ENCODE data around the gene PIWIL1. TPM values are rescaled to one million over a fixed set of nuclear protein-coding genes. Genes with fewer than 3 reads are reported as not detected.

Gene PIWIL1
- total RNA-seq = not detected
- not detected for polyA plus RNA-seq (2013, experiment 1 of 2)
- not detected for polyA plus RNA-seq (2013, experiment 2 of 2)
- 0 to 0.17 (median 0) reads per million in 172 experiments for total RNA-seq

DNA sequence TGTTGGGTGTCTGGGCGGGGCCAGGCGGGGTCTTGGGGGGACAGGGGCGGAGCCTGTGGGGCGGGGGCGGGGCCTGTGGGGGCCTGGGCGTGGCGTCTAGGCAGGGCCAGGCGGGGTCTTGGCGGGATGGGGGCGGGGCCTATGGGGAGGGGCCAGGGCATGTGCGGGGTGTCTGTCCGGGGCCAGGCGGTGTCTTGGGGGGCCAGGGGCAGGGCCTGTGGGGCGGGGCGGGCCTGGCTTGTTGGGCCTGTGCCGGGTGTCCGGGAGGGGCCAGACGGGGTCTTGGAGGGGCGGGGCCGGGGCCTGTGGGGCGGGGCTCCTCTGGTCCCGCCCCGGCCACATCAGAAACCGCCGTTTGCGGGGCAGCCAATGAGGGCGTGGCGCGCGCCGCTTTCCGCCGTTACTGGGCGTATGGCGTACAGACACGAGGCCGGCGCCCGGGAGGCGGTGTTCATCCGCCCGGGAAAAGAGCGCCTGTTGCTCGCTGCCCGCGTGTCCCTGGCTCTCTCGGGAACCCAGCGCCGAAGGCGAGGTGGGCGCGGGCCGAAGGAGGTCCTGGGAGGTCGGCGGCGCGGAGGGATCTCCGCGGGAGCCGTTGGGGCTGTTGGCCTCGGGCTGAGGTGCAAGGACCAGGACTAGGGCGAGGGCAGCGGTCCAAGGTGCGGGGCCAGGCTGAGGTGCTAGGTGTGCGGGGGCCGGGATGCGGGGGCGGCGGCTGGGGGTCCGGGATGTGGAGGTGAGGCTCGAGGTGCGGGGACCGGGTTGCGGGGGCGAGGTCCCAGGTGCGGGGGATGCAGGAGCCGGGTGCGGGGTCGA lies at the start of gene PIWIL1:
Gene PIWIL1 (plus strand): TSS at position 400 of the 816 bp plus-strand sequence. CDS start 4,705 bp downstream, outside the sequence.
- peak in 1 of 14 experiments; percentile 19 for DNase-seq
- Histone ChIP-seq H3K36me3 (ENCODE audit: insufficient read depth, low read length) (no peaks in the 10 kb centered on the region), H3K27ac (ENCODE audit: low read depth in 1 of 2, low read length in 2 of 2) (no peak within 1 kb of the TSS), H3K9me3 (ENCODE audit: control insufficient read depth in 1 of 2, insufficient read depth in 1 of 2, low read length in 2 of 2) (peaks cover 0 to 4% of the 10 kb centered on the region in 2 experiments), H3K4me3 (ENCODE audit: low read length) (no peak within 1 kb of the TSS), H3K4me1 (ENCODE audit: insufficient read depth, low read length) (no peaks in the 10 kb centered on the region), H3K27me3 (ENCODE audit: control insufficient read depth in 1 of 2, insufficient read depth in 2 of 2, low read length in 2 of 2) (peaks cover 4 to 14% of the 10 kb centered on the region in 2 experiments)
- H3K9me3 Mint-ChIP-seq = no peaks in the 10 kb centered on the region
- no peaks in the 10 kb centered on the region for H3K4me1 Mint-ChIP-seq (ENCODE audit: low read depth)
- no peak for ATAC-seq (ENCODE audit: poor library complexity)
- no peak within 1 kb of the TSS for H3K27ac Mint-ChIP-seq
- TF ChIP-seq, protein P1, sequence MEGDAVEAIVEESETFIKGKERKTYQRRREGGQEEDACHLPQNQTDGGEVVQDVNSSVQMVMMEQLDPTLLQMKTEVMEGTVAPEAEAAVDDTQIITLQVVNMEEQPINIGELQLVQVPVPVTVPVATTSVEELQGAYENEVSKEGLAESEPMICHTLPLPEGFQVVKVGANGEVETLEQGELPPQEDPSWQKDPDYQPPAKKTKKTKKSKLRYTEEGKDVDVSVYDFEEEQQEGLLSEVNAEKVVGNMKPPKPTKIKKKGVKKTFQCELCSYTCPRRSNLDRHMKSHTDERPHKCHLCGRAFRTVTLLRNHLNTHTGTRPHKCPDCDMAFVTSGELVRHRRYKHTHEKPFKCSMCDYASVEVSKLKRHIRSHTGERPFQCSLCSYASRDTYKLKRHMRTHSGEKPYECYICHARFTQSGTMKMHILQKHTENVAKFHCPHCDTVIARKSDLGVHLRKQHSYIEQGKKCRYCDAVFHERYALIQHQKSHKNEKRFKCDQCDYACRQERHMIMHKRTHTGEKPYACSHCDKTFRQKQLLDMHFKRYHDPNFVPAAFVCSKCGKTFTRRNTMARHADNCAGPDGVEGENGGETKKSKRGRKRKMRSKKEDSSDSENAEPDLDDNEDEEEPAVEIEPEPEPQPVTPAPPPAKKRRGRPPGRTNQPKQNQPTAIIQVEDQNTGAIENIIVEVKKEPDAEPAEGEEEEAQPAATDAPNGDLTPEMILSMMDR (IDR thresholded peaks at IDR 0.05) = no peak
- intact Hi-C loops (cut with DNase I, micrococcal nuclease) = no loop called here
- no peaks in the 10 kb centered on the region for H3K36me3 Mint-ChIP-seq (ENCODE audit: low read depth)
- no peak within 1 kb of the TSS for H3K4me3 Mint-ChIP-seq
- POLR2A ChIA-PET = no interaction called here
- peaks cover 61% of the 10 kb centered on the region for H3K27me3 Mint-ChIP-seq
- CTCF ChIA-PET = no interaction called here

DNA sequence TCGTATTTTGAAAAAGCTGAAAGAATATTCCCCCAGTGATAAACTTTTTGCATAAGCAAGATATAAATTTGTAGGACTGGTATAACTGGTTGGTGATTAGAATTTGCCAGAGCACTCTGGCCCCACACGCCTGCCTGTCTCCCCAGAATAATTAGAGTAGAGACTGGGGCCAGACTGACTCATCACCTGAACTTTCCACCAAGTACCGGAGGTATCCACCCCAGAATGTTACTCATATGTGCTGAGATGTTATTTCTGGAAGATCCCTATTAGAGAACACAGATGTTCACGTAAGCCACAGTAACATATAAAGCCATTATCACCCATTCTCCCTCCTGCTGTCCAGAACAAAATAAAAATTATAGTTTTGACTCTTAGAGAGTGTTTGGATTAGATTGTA lies 49.5 kb upstream of the PIWIL1 start:
- intact Hi-C loops (cut with DNase I, micrococcal nuclease) = no loop called here
- Mint-ChIP-seq H3K4me3 (no peak overlapping the region), H3K9me3 (peaks cover 3% of the 10 kb centered on the region), H3K4me1 (ENCODE audit: low read depth) (no peaks in the 10 kb centered on the region), H3K27ac (no peak overlapping the region), H3K36me3 (ENCODE audit: low read depth) (no peaks in the 10 kb centered on the region), H3K27me3 (peaks cover 32% of the 10 kb centered on the region)
- TF ChIP-seq, protein P1 (IDR thresholded peaks at IDR 0.05) = no peak
- Histone ChIP-seq H3K4me1 (ENCODE audit: insufficient read depth, low read length) (no peaks in the 10 kb centered on the region), H3K36me3 (ENCODE audit: insufficient read depth, low read length) (no peaks in the 10 kb centered on the region), H3K9me3 (ENCODE audit: control insufficient read depth in 1 of 2, insufficient read depth in 1 of 2, low read length in 2 of 2) (peaks cover 2 to 5% of the 10 kb centered on the region in 2 experiments), H3K27me3 (ENCODE audit: control insufficient read depth in 1 of 2, insufficient read depth in 2 of 2, low read length in 2 of 2) (peaks cover 0 to 2% of the 10 kb centered on the region in 2 experiments), H3K27ac (ENCODE audit: low read depth in 1 of 2, low read length in 2 of 2) (no peak overlapping the region), H3K4me3 (ENCODE audit: low read length) (no peak overlapping the region)
- ChIA-PET POLR2A (no interaction called here), CTCF (no interaction called here)
- DNase-seq (no peak), ATAC-seq (ENCODE audit: poor library complexity) (no peak)

DNA sequence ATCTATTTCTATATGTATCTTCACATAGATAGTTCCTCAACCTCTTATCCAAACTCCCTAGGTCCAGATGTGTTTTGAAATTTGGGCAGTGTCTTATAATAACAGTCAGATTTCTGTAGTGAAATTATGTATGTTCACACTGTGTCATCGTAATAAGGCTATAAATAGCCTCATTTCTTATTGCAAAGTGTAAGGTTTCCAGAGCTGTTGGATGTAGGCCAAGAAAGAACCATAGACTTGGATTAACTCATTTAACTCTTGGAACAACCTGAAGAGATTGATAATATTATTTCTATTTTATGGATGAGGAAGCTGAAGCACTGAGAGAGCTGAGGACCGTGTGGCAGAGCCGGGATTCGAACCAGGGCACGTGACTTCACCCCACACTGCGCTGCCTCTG lies 49.0 kb upstream of the PIWIL1 start:
- Histone ChIP-seq H3K27ac (ENCODE audit: low read depth in 1 of 2, low read length in 2 of 2) (no peak overlapping the region), H3K27me3 (ENCODE audit: control insufficient read depth in 1 of 2, insufficient read depth in 2 of 2, low read length in 2 of 2) (peaks cover 0 to 2% of the 10 kb centered on the region in 2 experiments), H3K4me1 (ENCODE audit: insufficient read depth, low read length) (no peaks in the 10 kb centered on the region), H3K4me3 (ENCODE audit: low read length) (no peak overlapping the region), H3K36me3 (ENCODE audit: insufficient read depth, low read length) (no peaks in the 10 kb centered on the region), H3K9me3 (ENCODE audit: control insufficient read depth in 1 of 2, insufficient read depth in 1 of 2, low read length in 2 of 2) (peaks cover 5% of the 10 kb centered on the region in 2 experiments)
- Mint-ChIP-seq H3K4me1 (ENCODE audit: low read depth) (no peaks in the 10 kb centered on the region), H3K36me3 (ENCODE audit: low read depth) (no peaks in the 10 kb centered on the region), H3K4me3 (no peak overlapping the region), H3K27ac (no peak overlapping the region), H3K9me3 (peaks cover 3% of the 10 kb centered on the region), H3K27me3 (peaks cover 32% of the 10 kb centered on the region)
- DNase-seq = no peak
- ATAC-seq (ENCODE audit: poor library complexity) = no peak
- CTCF ChIA-PET = no interaction called here
- intact Hi-C loops (cut with DNase I, micrococcal nuclease) = no loop called here
- TF ChIP-seq, protein P1 (IDR thresholded peaks at IDR 0.05) = no peak
- POLR2A ChIA-PET = no interaction called here
